ENCODE results near the gene P4HA2.

DNA sequence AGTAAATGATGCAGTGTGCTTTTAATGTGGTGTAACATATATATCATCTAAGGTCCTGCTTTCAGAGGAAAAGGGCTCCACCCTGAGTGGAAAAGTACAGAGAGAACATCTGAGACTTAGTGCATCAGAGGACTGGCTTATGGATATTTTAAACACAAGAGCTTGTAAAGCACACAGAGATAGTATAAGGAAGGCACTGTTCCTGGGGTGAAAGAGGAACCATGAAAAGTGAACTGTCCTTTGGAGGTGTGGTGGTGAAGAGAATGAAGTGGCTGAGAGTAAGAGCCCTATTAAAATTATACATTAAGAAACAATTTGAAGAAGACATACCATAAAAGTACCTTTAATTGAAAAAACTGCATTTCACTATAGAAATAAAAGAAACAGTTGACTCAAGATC is 85.2 kb downstream of the P4HA2 start:
- TF ChIP-seq, protein P1, sequence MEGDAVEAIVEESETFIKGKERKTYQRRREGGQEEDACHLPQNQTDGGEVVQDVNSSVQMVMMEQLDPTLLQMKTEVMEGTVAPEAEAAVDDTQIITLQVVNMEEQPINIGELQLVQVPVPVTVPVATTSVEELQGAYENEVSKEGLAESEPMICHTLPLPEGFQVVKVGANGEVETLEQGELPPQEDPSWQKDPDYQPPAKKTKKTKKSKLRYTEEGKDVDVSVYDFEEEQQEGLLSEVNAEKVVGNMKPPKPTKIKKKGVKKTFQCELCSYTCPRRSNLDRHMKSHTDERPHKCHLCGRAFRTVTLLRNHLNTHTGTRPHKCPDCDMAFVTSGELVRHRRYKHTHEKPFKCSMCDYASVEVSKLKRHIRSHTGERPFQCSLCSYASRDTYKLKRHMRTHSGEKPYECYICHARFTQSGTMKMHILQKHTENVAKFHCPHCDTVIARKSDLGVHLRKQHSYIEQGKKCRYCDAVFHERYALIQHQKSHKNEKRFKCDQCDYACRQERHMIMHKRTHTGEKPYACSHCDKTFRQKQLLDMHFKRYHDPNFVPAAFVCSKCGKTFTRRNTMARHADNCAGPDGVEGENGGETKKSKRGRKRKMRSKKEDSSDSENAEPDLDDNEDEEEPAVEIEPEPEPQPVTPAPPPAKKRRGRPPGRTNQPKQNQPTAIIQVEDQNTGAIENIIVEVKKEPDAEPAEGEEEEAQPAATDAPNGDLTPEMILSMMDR (conservative IDR thresholded peaks at IDR 0.05), result no peak
- TF ChIP-seq ZFX (IDR thresholded peaks at IDR 0.05), result no peak

Data from C4-2B (cell line).